Activated CD4-positive, alpha-beta T cell treated with anti-CD3 and anti-CD28 coated beads for 4 hours (primary cell): ENCODE results near the gene MIER3.

ENCODE experiments used
- DNase-seq, 2 donors: peaks; one replicate each; pipeline ENCODE4 v3.0.0-alpha.2; 2020

The MIER3 gene

GRCh38 chr5:56893251-56893951 lies 58.5 kb downstream of the MIER3 start:
- no peak for DNase-seq

GRCh38 chr5:56881571-56881970 lies 70.4 kb downstream of the MIER3 start:
- DNase-seq = no peak

GRCh38 chr5:56876327-56876726 lies 75.6 kb downstream of the MIER3 start:
- no peak for DNase-seq

GRCh38 chr5:56873056-56873455 lies 78.9 kb downstream of the MIER3 start:
- no peak for DNase-seq

- DNase-seq = no peak
Measured at GRCh38 chr5:56871777-56872176, 80.1 kb downstream of the MIER3 start.
